HCT116 (cell line): ENCODE data around the gene PRR9. TPM values are rescaled to one million over a fixed set of nuclear protein-coding genes. Genes with fewer than 3 reads are reported as not detected.

Experiments used
- ATAC-seq: fragments of 200-7000 bp; cut with Tn5 transposase; 2 replicates; pipeline ENCODE4 v1.9.1; 2020; ENCODE audit warnings: mild to moderate bottlenecking, moderate library complexity
- BruUV-seq: library from RNA; stranded (reverse); fragments of 400-500 nt; replicated peaks from 2 replicates; lab custom pipeline; 2021; lab: Mats Ljungman, UMichigan
- CTCF ChIA-PET: fragments of 300-600 bp; sonication (Branson Sonifier 250); formaldehyde crosslinking; loops from one replicate; lab custom pipeline; 2021; ENCODE audit warnings: antibody characterized with exemption; lab: Charles Lee
- POLR2A ChIA-PET: fragments of 300-600, 350-600 bp; sonication (Branson Sonifier 250); formaldehyde crosslinking; loops from one replicate; lab custom pipeline; 2021; ENCODE audit warnings: antibody characterized with exemption; lab: Charles Lee
- RAD21 ChIA-PET, 2 experiments: fragments of 300-600 bp; sonication (Branson Sonifier 250); formaldehyde crosslinking; loops; one replicate each; lab custom pipeline; 2023; ENCODE audit warnings: low total read pairs in 2 of 2; ENCODE audit not compliant: uncharacterized antibody in 2 of 2, unreplicated experiment in 2 of 2, low non-redundant PET in 1 of 2; lab: Charles Lee
- DNase-seq: peaks from one replicate; pipeline ENCODE4 v3.0.0-alpha.2; 2010; ENCODE audit warnings: low read depth, low spot score
- H2AFZ ChIP-seq: fragments of 200-600 bp; shearing (Covaris generic), sonication (generic); 2 replicates; pipeline ENCODE4 v1.6.1; 2017; ENCODE audit warnings: low read depth, mixed run types, mixed read lengths, antibody characterized with exemption, low read length; ENCODE audit not compliant: poor library complexity, severe bottlenecking
- H3K27ac ChIP-seq: 2 replicates; pipeline ENCODE4 v1.5.1; 2012; ENCODE audit warnings: low read depth, low read length
- H3K27me3 ChIP-seq: fragments of 200-600 bp; sonication (generic); 2 replicates; pipeline ENCODE4 v1.6.1; 2016; ENCODE audit warnings: mixed run types, low read length, mixed read lengths; ENCODE audit not compliant: insufficient read depth
- H3K36me3 ChIP-seq, 2 experiments: fragments of 200-500 bp in 1 of 2; fragments of 200-600 bp in 1 of 2; sonication (Bioruptor generic) in 1 of 2; sonication (generic) in 1 of 2; 2 replicates each; pipeline versions ENCODE4 v1.5.1 to v1.6.1; 2014 to 2016; ENCODE audit warnings: low read length in 2 of 2, inconsistent platforms in 1 of 2, mixed read lengths in 1 of 2, mixed run types in 1 of 2; ENCODE audit not compliant: insufficient read depth in 2 of 2, control insufficient read depth in 1 of 2
- H3K4me1 ChIP-seq, 2 experiments: fragments of 200-600 bp in 1 of 2; sonication (generic) in 1 of 2; 2 replicates each; pipeline versions ENCODE4 v1.5.1 to v1.6.1; 2012 to 2017; ENCODE audit warnings: low read length in 2 of 2, inconsistent platforms in 1 of 2, mild to moderate bottlenecking in 1 of 2, mixed read lengths in 1 of 2, mixed run types in 1 of 2, moderate library complexity in 1 of 2; ENCODE audit not compliant: insufficient read depth in 2 of 2, control insufficient read depth in 1 of 2
- H3K4me2 ChIP-seq: fragments of 200-600 bp; sonication (generic); 2 replicates; pipeline ENCODE4 v1.6.1; 2017; ENCODE audit warnings: mixed run types, low read length, mixed read lengths
- H3K4me3 ChIP-seq, 2 experiments: fragments of 200-600 bp in 1 of 2; sonication (generic) in 1 of 2; replicated peaks in 1 of 2; 2 replicates each; pipeline ENCODE4 v1.5.1; 2011 to 2016; ENCODE audit warnings: low read length in 2 of 2, control low read depth in 1 of 2, low read depth in 1 of 2, mild to moderate bottlenecking in 1 of 2, mixed read lengths in 1 of 2, mixed run types in 1 of 2
- H3K79me2 ChIP-seq: fragments of 200-600 bp; sonication (generic); 2 replicates; pipeline ENCODE4 v1.6.1; 2017; ENCODE audit warnings: mild to moderate bottlenecking, mixed run types, low read length, moderate library complexity, mixed read lengths; ENCODE audit not compliant: insufficient read depth
- H3K9ac ChIP-seq: fragments of 200-600 bp; sonication (generic); 2 replicates; pipeline ENCODE4 v1.6.1; 2016; ENCODE audit warnings: low read length, mixed read lengths
- H3K9me2 ChIP-seq: fragments of 200-600 bp; sonication (generic), shearing (Covaris generic); 2 replicates; pipeline ENCODE4 v1.6.1; 2017; ENCODE audit warnings: mixed run types, mild to moderate bottlenecking, moderate library complexity; ENCODE audit not compliant: insufficient read depth
- H3K9me3 ChIP-seq, 2 experiments: fragments of 200-500 bp in 1 of 2; fragments of 200-600 bp in 1 of 2; sonication (Bioruptor generic) in 1 of 2; sonication (generic) in 1 of 2; 2 replicates each; pipeline ENCODE4 v1.6.1; 2014 to 2017; ENCODE audit warnings: low read length in 2 of 2, mixed read lengths in 2 of 2, inconsistent platforms in 1 of 2, low read depth in 1 of 2, mild to moderate bottlenecking in 1 of 2, mixed run types in 1 of 2, moderate library complexity in 1 of 2; ENCODE audit not compliant: control insufficient read depth in 1 of 2, insufficient read depth in 1 of 2
- H4K20me1 ChIP-seq: fragments of 200-600 bp; sonication (generic), shearing (Covaris generic); 2 replicates; pipeline ENCODE4 v1.6.1; 2017; ENCODE audit warnings: mixed run types, mild to moderate bottlenecking, moderate library complexity; ENCODE audit not compliant: insufficient read depth
- CBX3 ChIP-seq: IDR thresholded peaks from 2 replicates; pipeline ENCODE4 v1.6.1; 2012; ENCODE audit warnings: low read depth
- CTCF ChIP-seq, 3 experiments: fragments of 200-600 bp in 1 of 3; sonication (generic) in 1 of 3; IDR thresholded peaks in 2 of 3; conservative IDR thresholded peaks in 1 of 3; 2 replicates each; pipeline ENCODE4 v1.5.1; 2012 to 2017; ENCODE audit warnings: low read depth in 2 of 3, low read length in 2 of 3, antibody characterized with exemption in 1 of 3, borderline replicate concordance in 1 of 3, control low read depth in 1 of 3, mild to moderate bottlenecking in 1 of 3, mixed read lengths in 1 of 3, mixed run types in 1 of 3, moderate library complexity in 1 of 3; ENCODE audit not compliant: insufficient read depth in 1 of 3
- ELF1 ChIP-seq: IDR thresholded peaks from 2 replicates; pipeline ENCODE4 v1.6.1; 2012; ENCODE audit warnings: low read depth, borderline replicate concordance
- EZH2 ChIP-seq: fragments of 200-600 bp; sonication (generic); IDR thresholded peaks from 2 replicates; pipeline ENCODE4 v1.6.1; 2017; ENCODE audit warnings: antibody characterized with exemption, mixed run types
- POLR2A ChIP-seq: IDR thresholded peaks from 2 replicates; pipeline ENCODE4 v1.7.0; 2011; ENCODE audit warnings: borderline replicate concordance; ENCODE audit not compliant: insufficient read depth, insufficient read length; ENCODE audit errors: extremely low read depth
- POLR2AphosphoS5 ChIP-seq: IDR thresholded peaks from 2 replicates; pipeline ENCODE4 v1.6.1; 2011; ENCODE audit warnings: mild to moderate bottlenecking, low read depth, low read length, moderate library complexity
- RAD21 ChIP-seq: IDR thresholded peaks from 2 replicates; pipeline ENCODE4 v1.6.1; 2012; ENCODE audit warnings: low read depth, mild to moderate bottlenecking
- REST ChIP-seq: IDR thresholded peaks from 2 replicates; pipeline ENCODE4 v1.6.1; 2012; ENCODE audit warnings: low read depth
- SIN3A ChIP-seq: IDR thresholded peaks from 2 replicates; pipeline ENCODE4 v1.6.1; 2012; ENCODE audit warnings: low read depth
- SP1 ChIP-seq: IDR thresholded peaks from 2 replicates; pipeline ENCODE4 v1.6.1; 2012; ENCODE audit warnings: low read depth
- SRF ChIP-seq: IDR thresholded peaks from 2 replicates; pipeline ENCODE4 v1.6.1; 2012; ENCODE audit warnings: low read depth
- YY1 ChIP-seq: IDR thresholded peaks from 2 replicates; pipeline ENCODE4 v1.6.1; 2011; ENCODE audit warnings: low read length, low read depth, moderate library complexity, mild to moderate bottlenecking; ENCODE audit not compliant: insufficient replicate concordance; ENCODE audit errors: extremely low read depth
- ZFX ChIP-seq: fragments of 450-650 bp; IDR thresholded peaks from 2 replicates; pipeline ENCODE4 v1.6.1; 2017
- ZNF274 ChIP-seq: fragments of 200-500 bp; sonication (Bioruptor generic); IDR thresholded peaks from 2 replicates; pipeline ENCODE4 v1.6.1; 2014; ENCODE audit warnings: mild to moderate bottlenecking, low read depth, low read length, inconsistent platforms
- intact Hi-C: fragments of 100-400 bp; cut with micrococcal nuclease; formaldehyde crosslinking; loops from 2 replicates; pipeline ENCODE4 v1.10.0; 2022
- total RNA-seq: library from RNA; stranded (reverse); gene quantifications from one replicate; pipeline ENCODE4 v1.2.1, GENCODE V29; 2021; ENCODE audit not compliant: unreplicated experiment

PRR9 gene
- total RNA-seq, 1 experiment from 2014 or later, result not detected

GRCh38 chr1:153262462-153263157 is 45.2 kb downstream of the PRR9 start:
- intact Hi-C loops, result no loop called here
- H4K20me1 ChIP-seq, result no peaks in the 10 kb centered on the region
- no peak overlapping the region for H3K9ac ChIP-seq
- TF ChIP-seq POLR2AphosphoS5 (no peak), ZFX (no peak), CBX3 (no peak), POLR2A (no peak), YY1 (no peak), ZNF274 (no peak), RAD21 (no peak), REST (no peak), SP1 (no peak), SRF (no peak), SIN3A (no peak), EZH2 (no peak), CTCF (IDR thresholded peaks at IDR 0.05 in 2 of 3, conservative IDR thresholded peaks at IDR 0.05 in 1 of 3; ENCODE audit: borderline replicate concordance in 1 of 3, insufficient read depth in 1 of 3, low read depth in 2 of 3, low read length in 2 of 3) (no peak), ELF1 (no peak)
- TF ChIP-seq, all 23 proteins: peak for 0
- ChIA-PET CTCF (interaction anchor here (1.7 kb wide), 1 partner anchor 26 kb away, joined by 4 read pairs; no protein-coding TSS in a partner anchor), RAD21 (no interaction called here), POLR2A (no interaction called here)
- Histone ChIP-seq H3K4me1 (no peaks in the 10 kb centered on the region), H3K9me3 (no peaks in the 10 kb centered on the region), H2AFZ (no peak overlapping the region), H3K27me3 (peaks cover 43% of the 10 kb centered on the region), H3K4me3 (no peak overlapping the region), H3K36me3 (no peaks in the 10 kb centered on the region), H3K27ac (no peak overlapping the region), H3K4me2 (no peak overlapping the region), H3K9me2 (no peaks in the 10 kb centered on the region), H3K79me2 (no peaks in the 10 kb centered on the region)
- ATAC-seq (no peak), DNase-seq (no peak)
- no TSS peak for BruUV-seq
